ENCODE data around the gene NINL. TPM values are rescaled to one million over a fixed set of nuclear protein-coding genes. Genes with fewer than 3 reads are reported as not detected.
"Not testable (repeated sequence)": the region's sequence is repeated elsewhere in the genome, so short reads cannot be mapped to it uniquely, and the experiment has no call there.

Gene NINL
- total RNA-seq, 1 experiment from 2014 or later = 9.6 TPM

DNA sequence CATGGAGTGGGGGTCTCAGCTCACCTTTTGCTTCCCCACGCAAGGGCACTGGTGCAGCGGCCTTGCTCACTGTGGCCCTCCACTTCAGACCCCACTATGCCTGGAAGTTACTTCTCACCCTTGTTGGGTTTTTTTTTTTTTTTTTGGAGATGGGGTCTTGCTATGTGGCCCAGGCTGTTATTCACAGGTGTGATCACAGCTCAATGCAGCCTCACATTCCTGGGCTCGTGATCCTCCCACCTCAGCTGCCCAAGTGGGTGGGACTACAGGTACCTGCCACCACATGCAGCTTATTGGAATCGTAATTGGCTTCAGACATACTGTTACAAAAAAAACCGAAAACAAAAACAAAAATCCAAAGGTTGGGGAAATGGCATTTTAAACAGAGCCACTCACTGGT is 32.4 kb downstream of the NINL start:
- no peak for DNase-seq (ENCODE audit: low read depth)

DNA sequence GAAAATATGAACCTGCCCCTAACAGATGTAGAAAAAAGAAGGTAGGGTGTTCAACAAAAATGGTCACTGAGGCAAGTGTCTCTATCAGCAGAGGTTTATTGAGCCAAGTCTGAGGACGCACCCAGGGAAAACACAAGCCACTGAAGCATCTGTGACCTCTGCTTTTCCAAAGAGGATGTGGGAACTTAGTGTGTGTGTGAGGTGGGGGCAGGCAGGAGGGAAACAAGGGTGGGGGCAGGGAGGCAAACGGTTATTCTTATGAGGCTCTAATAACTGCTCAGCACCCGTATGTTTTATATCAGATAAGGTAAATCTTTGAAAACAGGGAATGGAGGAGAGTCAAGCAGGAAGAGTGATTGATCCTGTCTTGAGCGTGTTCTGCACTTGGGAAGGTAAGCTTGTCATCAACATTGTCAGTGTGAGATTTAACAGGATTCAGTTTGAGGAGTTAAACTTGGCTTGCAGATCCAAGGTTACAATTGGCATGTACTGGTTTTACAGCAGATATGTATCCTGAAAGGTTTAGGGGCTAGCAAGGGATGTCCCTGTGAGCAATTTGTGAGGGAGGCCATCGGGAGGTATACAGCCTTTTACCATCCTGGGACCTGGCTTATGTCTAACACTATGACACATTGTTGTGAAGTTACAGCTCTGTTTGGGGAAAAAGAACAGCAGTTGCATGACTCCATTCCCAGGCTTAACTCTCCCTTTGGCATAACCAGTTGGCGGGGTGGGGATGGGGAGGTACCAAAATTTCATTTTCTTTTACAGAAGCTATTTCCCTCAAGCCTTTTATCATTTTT is 33.7 kb downstream of the NINL start:
- DNase-seq (ENCODE audit: low read depth) = no peak

DNA sequence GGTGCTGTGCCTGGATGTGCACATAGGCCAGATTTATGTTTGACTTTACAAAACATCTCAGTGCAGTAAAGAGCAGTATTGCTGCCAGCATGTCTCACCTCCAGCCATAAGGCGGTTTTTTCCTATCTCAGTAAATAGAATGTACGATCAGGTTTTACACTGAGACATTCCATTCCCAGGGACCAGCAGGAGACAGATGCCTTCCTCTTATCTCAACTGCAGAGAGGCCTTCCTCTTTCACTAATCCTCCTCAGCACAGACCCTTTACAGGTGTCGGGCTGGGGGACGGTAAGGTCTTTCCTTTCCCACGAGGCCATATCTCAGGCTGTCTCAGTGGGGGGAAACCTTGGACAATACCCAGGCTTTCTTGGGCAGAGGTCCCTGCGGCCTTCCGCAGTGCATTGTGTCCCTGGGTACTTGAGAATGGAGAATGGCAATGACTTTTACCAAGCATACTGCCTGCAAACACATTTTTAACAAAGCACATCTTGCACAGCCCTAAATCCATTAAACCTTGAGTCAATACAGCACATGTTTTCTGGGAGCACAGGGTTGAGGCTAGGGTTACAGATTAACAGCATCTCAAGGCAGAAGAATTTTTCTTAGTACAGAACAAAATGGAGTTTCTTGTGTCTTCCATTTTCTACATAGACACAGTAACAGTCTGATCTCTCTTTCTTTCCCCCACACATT is 34.5 kb downstream of the NINL start:
- DNase-seq (ENCODE audit: low read depth) = not testable (repeated sequence)

DNA sequence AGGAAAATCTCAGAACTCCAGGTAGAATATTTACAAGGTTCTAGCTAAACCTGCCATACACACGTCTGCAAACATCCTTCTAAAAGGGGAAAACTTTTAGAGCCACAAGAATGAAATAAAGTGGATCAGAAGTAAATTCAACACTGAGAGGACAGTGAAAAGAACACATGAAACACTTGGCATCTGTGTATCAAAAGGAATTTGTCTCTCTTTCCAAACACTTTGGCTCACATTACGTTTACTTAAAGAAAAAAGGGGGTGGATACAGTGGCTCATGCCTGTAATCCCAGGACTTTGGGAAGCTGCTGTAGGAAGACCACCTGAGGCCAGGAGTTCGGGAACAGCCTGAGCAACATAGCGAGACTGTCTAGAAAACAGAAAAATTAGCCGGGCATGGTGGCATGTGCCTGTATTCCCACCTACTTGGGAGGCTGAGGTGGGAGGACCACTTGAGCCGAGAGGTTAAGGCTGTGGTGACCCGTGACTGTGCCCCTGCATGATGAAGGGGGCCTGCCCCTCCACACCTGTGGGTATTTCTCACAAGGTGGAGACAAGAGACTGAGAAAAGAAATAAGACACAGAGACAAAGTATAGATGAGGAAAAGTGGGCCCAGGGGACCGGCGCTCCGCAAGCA is 35.4 kb downstream of the NINL start:
- no peak for DNase-seq (ENCODE audit: low read depth)

DNA sequence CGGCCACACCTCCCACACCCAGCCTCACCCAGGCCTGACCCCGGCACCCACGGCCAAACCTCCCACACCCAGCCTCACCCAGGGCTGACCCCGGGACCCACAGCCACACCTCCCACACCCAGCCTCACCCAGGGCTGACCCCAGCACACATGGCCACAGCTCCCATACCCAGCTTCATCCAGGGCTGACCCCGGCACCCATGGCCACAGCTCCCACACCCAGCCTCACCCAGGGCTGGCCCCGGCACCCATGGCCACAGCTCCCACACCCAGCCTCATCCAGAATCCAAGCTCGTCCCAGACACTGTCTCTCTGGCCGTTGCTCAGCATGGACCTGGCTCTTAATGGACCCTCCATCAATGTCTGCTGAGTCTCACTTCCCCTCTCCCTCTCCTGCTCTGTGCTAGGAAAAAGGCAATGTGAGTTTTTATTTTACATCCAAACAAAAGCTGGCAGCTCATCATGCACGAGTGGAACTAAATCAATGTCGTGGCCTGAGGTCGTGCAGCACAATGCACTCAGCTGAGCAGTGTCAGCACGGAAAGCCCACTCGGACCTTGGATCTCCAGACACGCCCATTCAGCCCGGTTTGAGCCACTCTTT is 36.1 kb downstream of the NINL start:
- DNase-seq (ENCODE audit: low read depth) = no peak

DNA sequence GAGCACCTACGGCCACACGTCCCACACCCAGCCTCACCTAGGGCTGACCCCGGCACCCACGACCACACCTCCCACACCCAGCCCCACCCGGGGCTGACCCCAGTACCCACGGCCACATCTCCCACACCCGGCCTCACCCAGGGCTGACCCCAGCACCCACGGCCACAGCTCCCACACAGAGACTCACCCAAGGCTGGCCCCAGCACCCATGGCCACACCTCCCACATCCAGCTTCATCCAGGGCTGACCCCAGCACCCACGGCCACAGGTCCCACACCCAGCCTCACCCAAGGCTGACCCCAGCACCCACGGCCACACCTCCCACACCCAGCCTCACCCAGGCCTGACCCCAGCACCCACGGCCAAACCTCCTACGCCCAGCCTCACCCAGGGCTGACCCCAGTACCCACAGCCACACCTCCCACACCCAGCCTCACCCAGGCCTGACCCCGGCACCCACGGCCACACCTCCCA is 36.7 kb downstream of the NINL start:
- no peak for DNase-seq (ENCODE audit: low read depth)

DNA sequence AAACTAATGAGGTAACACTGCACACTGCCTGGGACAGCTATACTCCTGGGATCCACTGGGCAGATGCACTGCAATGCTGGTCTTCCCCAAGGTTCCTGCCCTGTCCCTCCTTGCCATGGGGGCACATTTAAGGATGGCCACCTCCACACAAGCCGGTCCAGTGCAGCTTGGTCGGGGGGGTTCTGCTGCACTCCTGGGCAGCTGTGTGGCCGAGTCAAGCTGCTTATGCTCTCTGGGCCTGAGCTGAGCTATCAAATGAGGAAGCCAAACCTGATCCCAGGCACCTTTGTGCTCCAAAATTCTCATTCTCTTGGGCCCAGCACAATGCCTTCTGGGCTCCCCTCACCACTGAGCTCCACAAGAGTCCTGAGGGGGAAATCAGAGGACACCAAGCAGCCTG is 37.3 kb downstream of the NINL start:
- no peak for DNase-seq (ENCODE audit: low read depth)

DNA sequence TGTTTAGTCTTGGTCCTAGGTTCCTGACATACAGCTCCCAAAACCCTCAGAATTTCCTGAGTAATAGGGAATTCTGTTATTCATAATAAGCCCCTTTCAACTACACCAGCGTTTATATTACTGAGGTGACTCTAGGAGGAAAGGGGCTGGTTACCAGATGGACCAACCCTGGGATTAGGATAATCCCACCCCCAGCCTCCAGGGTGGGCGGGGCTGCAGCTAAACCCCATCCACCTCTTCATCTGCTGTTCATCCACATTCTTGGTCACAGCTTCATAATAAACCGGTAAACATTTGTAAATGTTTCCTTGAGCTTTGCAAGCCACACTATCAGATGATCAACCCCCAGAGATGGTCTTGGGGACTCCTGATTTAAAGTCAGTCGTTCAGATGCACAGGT is 38.3 kb downstream of the NINL start:
- no peak for DNase-seq (ENCODE audit: low read depth)

DNA sequence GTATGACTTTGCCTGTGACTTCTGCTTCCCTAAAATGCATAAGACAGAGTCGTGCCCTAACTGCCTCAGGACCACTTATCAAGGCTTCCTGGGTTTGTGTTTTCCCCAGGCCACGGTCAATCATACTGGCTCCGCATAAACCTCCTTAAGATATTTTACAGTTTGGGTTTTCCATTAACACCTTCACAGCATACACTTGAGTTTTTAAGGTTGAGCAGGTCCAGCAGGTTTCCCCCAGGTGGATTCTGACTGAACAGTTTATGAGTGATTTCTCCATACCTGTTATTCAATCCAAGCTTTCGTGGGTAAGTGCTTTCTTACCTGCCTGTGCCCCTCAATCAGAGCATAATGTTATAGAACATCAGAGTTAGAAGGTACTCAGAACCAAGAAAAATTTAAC is 39.3 kb downstream of the NINL start:
- DNase-seq (ENCODE audit: low read depth) = no peak

DNA sequence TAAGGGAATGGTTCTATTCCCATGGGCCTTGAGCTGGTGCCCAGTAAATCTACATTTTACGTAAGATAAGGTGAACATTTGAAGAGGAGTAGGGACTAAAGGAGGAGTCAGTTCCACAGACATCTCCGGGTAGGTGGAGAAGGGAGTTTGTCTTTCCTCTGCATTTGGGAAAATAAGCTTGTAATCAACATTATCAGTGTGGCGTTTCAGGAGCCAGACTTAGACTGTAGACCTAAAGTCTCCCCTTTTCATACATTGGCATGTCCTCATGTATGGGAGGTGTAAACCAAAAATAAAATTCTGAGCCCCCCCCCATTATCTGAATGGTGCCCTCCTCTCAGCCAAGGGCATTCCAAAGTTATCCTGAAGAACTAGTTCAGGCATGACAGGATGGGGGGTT is 40.2 kb downstream of the NINL start:
- no peak for DNase-seq (ENCODE audit: low read depth)

DNA sequence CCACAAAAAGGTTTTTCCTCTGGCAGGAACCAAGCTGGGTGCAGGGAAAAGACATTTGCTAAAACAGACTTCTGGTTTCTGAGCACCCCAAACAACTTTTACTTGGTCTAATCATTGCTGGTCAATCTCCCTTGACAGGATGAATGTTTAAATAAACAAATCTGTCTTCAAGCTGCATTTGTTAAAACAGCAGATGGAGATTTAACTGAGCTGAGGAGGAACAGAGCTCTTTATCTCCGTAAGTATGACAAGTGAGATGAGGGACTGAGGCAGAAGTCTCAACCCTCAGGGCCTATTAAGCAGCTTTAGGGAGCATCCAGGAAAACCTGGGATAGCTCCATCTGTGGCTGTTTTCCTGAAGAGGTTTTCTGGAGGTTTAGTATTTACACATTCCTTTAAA is 40.6 kb downstream of the NINL start:
- DNase-seq (ENCODE audit: low read depth) = no peak

DNA sequence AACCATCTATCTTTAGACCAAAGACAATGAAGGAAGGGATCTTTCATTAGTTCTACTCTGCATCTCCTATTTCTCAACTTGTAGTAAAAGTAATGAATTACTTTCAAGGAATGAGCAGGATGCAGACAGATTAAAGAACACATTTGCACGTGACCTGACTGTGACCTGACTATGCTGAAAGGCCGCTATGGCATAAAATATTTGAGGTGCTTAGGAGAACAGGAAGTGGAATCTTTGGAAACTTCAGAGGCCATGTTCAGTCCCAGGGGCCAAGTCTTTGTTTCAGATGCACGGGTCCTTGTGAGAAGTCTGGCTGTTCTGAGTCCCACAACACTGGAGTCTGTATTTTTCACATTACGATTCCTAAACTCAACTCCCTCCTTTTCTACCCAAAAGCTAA is 41.0 kb downstream of the NINL start:
- DNase-seq (ENCODE audit: low read depth) = peak; percentile 25

DNA sequence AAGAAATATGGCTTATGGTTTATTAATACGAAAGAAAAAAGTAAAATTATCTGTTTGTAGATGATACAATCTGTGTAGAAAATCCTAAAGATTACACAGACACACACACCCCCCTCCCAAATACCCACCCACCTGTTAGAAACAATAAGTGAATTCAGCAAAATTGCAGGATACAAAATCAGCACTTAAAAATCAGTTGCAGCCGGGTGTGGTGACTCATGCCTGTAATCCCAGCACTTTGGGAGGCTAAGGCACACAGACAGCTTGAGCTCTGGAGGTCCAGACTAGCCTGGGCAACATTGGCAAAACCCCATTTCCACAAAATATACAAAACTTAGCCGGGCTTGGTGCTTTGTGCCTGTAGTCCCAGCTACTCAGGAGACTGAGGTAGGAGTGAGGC is 42.3 kb downstream of the NINL start:
- DNase-seq (ENCODE audit: low read depth) = peak; percentile 75

DNA sequence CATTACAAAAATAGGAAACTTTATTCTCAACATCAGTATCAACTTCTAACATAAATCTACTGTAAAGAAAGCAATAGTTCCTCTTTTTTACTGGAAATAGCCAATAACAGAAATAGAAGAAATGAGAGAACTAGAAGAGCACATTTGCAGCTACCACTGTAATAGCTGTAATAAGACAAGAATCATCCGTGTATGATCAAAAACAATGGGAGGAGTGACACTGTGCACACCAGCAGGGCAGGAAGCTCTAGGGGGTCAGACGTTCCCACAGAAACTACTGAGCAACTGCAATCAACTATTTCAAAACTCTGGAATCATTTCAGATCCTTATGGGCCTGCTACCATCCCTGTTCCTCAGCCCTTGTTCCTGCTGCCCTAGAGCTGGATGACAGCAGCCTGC is 43.7 kb downstream of the NINL start:
- no peak for DNase-seq (ENCODE audit: low read depth)

DNA sequence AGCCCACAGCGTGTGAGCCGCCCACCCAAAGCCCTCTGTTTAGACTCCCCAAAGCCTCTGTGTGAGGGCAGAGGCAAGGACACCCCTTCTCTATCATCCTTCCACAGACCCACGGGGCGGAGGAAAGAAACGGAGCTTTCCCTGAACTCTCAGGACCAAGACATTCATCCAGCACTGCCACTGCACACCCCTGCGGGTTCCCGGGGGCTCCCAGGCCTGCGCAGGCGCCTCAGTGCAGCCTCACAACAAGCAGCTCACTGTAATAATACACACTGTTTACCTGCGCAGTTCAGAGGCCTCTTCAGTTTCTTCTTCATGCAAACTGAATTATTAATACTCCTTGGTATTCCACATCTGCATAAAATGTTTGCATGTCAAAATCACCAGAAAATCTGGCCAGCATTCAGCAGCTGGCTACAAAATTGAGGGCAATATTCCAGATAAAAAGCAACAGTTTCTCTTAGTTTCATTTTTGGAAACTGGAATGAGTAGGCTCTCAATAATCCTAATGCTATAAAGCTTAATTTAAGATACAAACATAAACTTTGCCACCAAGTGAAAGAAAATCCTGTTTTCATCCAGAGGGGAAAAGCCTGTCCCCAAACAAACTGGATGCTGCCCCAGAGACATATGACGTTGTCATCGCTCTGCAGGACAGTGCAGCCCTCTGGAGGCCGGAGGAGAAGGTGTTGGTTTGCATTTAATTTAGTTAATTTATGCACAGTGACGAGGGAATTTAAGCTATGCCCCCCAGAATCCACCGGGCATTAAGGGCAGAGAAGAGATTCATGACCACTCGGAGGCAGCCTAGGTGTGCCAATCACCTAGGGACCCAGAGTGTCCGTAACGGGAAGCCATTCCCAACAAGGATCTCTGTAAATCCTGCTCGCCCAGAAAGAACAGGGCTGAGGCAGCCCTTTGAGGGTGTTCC is 45.3 kb downstream of the NINL start:
- DNase-seq (ENCODE audit: low read depth) = no peak

DNA sequence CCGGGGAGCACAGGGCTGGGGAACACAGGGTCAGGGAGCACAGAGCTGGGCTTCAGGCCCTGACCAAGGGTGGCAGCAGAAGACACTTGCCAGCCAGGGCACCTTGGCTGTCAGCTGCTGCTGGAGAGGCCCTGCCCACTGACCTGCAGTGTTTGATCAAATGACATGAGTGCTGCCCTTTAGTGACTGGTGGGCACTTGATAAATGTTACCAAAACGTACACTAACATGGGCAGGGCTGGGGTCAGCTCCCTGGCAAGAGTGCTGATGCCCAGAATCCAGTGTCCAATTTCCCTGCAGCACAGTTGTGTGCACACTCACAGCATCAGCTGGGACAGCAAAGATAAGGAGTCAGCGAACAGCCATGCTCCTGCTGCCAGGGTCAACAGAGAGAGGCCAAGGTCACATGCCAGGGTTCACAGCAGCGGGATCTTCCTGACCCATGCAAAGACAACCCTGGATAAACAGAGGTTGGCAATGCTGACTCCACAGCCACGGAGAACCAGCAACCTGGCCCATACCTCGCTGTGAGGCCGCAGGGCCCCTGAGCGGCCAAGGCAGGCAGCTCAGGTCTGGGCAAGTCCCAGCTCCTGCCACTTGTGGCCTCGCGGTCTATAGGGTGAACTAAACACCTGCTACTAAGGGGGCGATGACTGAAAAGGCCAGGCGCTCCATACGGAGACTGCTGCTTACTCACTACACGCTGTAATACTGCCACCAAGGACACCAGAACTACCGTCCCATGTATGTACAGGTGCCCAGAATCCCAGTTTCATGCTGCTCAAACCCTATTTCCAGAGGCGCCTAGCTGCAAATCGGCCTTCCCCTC is 46.3 kb downstream of the NINL start:
- no peak for DNase-seq (ENCODE audit: low read depth)

DNA sequence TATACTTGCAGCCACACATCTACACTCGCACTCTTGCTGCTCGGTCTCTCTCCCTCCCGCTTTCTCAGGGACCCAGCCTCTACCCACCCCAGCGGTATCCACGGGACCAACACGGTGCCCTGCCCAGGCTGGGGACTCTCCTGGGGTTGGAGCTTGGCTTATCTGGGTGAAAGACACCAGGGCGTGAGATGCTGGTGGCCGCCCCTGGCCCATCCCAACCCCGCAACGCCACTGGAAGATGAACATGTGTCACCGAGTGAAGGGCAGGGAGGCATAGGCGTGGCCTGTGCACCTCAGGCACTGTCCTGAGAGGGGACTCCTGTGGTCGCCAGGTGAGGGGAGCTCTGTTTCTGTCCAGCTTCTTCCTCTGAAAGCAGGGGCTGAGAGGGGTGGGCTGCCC is 47.4 kb downstream of the NINL start:
- DNase-seq (ENCODE audit: low read depth) = no peak

DNA sequence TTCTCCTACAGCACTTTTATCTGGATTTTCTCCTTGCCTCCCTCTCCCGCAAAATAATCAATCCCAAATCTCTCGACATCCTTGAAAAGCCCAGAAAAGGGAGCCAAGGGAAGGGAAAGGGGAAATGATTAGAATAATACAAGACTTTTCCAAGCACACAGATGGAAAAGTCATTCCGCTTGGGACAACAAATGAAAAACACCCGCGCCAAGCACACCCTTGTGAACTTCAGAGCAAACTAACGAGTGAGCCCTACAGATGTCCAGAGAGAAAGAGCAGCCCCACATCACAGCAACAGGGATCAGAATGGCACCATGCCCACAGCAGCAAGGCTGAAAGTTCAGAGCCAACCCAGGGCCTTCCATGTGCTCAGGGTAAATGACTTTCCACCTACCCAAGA is 49.6 kb downstream of the NINL start:
- DNase-seq (ENCODE audit: low read depth) = no peak

DNA sequence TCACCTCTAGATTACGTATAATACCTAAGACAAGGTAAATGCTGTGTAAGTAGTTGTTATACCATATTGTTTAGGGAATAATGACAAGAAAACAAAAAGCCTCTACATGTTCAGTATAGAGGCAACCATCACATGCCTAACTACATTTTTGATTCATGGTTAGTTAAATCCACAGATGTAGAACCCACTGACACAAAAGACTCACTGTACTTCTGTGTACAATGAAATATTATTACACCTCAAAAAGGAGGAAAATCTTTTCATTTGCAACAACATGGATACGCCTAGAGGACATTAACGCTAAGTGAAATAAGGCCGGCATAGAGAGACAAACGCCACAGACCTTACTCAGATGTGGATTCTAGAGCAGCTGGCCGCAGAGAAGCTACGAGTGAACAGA is 50.5 kb downstream of the NINL start:
- no peak for DNase-seq (ENCODE audit: low read depth)

DNA sequence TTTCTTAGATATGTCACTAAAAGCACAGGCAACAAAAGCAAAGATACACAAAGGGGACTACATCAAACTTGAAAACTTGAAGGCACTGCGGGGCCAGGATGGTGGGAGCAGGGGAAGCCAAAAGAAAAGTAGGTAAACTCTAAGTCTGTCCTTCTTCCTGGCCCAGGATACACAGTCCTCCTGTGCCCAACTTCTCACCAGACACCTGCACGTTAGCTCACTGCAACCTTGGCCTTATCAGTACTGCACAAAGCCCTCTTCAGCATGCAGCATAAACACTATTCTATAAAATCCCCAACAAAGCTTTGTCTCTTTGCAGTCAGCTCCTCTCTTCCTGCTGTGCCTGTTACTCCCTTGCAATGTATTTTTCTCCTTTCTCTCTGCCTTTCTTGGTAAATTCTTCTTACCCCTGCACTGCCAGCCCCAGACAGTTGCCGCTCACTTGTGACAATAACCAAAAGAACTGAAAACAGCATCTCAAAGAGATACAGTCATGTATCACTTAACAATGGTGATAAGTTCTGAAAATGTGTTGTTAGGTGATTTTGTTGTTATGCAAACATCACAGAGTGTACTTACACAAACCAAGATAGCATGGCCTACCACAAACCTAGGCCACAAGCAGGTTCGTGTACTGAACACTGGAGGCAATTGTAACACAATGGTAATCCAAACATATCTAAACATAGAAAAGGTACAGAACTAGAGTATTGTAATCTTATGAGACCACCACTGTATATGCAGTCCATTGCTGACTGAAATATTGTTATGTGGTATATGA is 51.2 kb downstream of the NINL start:
- DNase-seq (ENCODE audit: low read depth) = no peak
